Measurements from ENCODE around the gene CLMN.

The CLMN gene

GRCh38 chr14:95258754-95259593, 60.7 kb downstream of the CLMN start:
- DNase-seq: no peak

- no peak for DNase-seq
These were observed 61.6 kb downstream of the CLMN start for GRCh38 chr14:95258156-95258555.

- no peak for DNase-seq
These were observed 62.2 kb downstream of the CLMN start for GRCh38 chr14:95257521-95257920.

- no peak for DNase-seq
These were observed 63.0 kb downstream of the CLMN start for GRCh38 chr14:95256776-95257060.

GRCh38 chr14:95256002-95256775, 63.5 kb downstream of the CLMN start:
- DNase-seq: no peak

- DNase-seq: no peak
These were observed 64.2 kb downstream of the CLMN start for GRCh38 chr14:95255487-95255886.

- no peak for DNase-seq
These were observed 64.7 kb downstream of the CLMN start for GRCh38 chr14:95255013-95255412.

- no peak for DNase-seq
These were observed 65.4 kb downstream of the CLMN start for GRCh38 chr14:95254288-95254687.

GRCh38 chr14:95253039-95253630, 66.6 kb downstream of the CLMN start:
- no peak for DNase-seq

- no peak for DNase-seq
These were observed 67.5 kb downstream of the CLMN start for GRCh38 chr14:95252219-95252618.

- DNase-seq: no peak
These were observed 68.8 kb downstream of the CLMN start for GRCh38 chr14:95250936-95251335.

- no peak for DNase-seq
These were observed 69.5 kb downstream of the CLMN start for GRCh38 chr14:95250140-95250769.

GRCh38 chr14:95248432-95248831, 71.3 kb downstream of the CLMN start:
- no peak for DNase-seq

GRCh38 chr14:95246870-95247269, 72.8 kb downstream of the CLMN start:
- no peak for DNase-seq

GRCh38 chr14:95245334-95245733, 74.4 kb downstream of the CLMN start:
- DNase-seq: no peak

- DNase-seq: no peak
These were observed 75.1 kb downstream of the CLMN start for GRCh38 chr14:95244587-95244986.

GRCh38 chr14:95242870-95243269, 76.8 kb downstream of the CLMN start:
- DNase-seq: no peak

GRCh38 chr14:95240859-95241813, 78.6 kb downstream of the CLMN start:
- no peak for DNase-seq

- DNase-seq: no peak
These were observed 81.0 kb downstream of the CLMN start for GRCh38 chr14:95238487-95239298.

GRCh38 chr14:95237958-95238340, 81.8 kb downstream of the CLMN start:
- no peak for DNase-seq
